Measurements from ENCODE around the gene NHSL1.

NHSL1 gene

DNA sequence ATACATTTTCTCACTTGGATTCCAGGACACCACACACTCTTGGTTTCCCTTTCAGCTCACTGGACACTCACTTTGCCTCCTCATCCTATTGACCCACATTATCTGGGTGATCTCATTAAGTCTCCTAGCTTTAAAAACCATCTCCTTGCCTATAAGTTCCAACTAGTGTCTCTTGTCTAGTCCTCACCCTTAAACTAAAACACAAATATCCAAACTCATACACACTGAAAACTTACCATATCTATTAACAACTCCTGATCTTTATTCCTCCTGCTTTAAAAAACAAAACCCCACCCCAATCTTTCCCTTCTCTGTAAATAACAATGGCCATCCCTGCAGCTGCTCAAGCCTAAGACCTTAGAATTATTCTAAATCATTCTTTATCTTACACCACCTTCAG lies 125.1 kb downstream of the NHSL1 start:
- no peak for DNase-seq (ENCODE audit: low read depth, low spot score)

DNA sequence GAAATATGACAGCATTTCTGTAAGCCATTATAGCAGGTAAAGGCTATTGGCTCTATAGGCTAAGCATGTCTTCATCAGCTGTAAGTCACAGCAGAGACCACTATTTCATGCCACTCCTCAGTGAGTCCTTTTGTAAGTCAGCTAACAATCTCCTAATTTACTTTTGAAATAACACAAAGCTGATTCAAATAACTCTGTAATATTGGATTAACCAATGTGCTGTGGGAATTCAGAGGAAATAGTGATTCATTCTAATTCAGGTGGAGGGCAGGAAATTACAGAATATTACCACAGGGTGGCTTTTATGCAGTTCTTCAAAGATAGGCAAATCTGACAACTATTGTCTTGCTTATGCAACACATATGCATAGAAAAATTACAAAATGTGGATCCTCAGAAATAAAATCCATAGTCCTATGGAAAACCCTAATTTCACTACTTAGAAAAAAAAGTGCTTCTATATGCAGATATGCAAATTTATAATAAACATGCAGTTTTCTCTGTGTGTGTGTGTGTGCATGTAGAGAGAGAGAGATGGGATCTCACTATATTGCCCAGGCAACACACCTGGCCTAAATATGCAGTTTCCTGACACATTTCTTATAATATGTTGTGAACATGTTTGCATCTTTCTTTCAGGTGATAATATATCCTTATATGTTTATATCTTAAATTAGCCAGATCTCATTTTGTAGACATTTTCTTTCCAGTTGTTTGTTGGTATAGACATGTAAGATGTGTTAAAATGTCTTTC lies 126.4 kb downstream of the NHSL1 start:
- no peak overlapping the region for H3K27ac ChIP-seq (ENCODE audit: low read length)
- H3K4me3 ChIP-seq (ENCODE audit: low read length): no peak overlapping the region
- DNase-seq (ENCODE audit: low read depth, low spot score): no peak
- H3K36me3 ChIP-seq (ENCODE audit: control insufficient read depth, insufficient read depth, low read length): no peaks in the 10 kb centered on the region
- peaks cover 1% of the 10 kb centered on the region; the same call in 1 of the 2 replicates for H3K4me1 ChIP-seq (ENCODE audit: control insufficient read depth, insufficient read depth, low read length)
- H3K27me3 ChIP-seq (ENCODE audit: control insufficient read depth, insufficient read depth, low read length): no peaks in the 10 kb centered on the region
- H3K9me3 ChIP-seq (ENCODE audit: control insufficient read depth, insufficient read depth, low read length): no peaks in the 10 kb centered on the region

More for the DNA sequence above, 125.1 kb downstream of the NHSL1 start:
- Histone ChIP-seq H3K4me1 (ENCODE audit: control insufficient read depth, insufficient read depth, low read length) (peaks cover 2% of the 10 kb centered on the region; the same call in 1 of the 2 replicates), H3K27me3 (ENCODE audit: control insufficient read depth, insufficient read depth, low read length) (no peaks in the 10 kb centered on the region), H3K27ac (ENCODE audit: low read length) (no peak overlapping the region), H3K36me3 (ENCODE audit: control insufficient read depth, insufficient read depth, low read length) (no peaks in the 10 kb centered on the region), H3K9me3 (ENCODE audit: control insufficient read depth, insufficient read depth, low read length) (no peaks in the 10 kb centered on the region), H3K4me3 (ENCODE audit: low read length) (no peak overlapping the region)

All from iPS DF 6.9 (cell line).